ENCODE measurements around the gene TNN.

TNN gene

GRCh38 chr1:175078629-175079028, 11.0 kb downstream of the TNN start:
- H3K27me3 ChIP-seq = no peaks in the 10 kb centered on the region
- H3K4me3 ChIP-seq (ENCODE audit: low read depth in 1 of 2, low read length in 1 of 2) = no peak overlapping the region
- no peak for TF ChIP-seq CTCF (IDR thresholded peaks at IDR 0.05)
- no peak overlapping the region for H3K27ac ChIP-seq
- H3K36me3 ChIP-seq = no peaks in the 10 kb centered on the region
- H3K9me3 ChIP-seq = no peaks in the 10 kb centered on the region
- H3K4me1 ChIP-seq (ENCODE audit: control insufficient read depth in 1 of 2, insufficient read depth in 1 of 2, low read depth in 1 of 2, low read length in 1 of 2) = no peaks in the 10 kb centered on the region

- Histone ChIP-seq H3K27ac (no peak overlapping the region), H3K4me3 (ENCODE audit: low read depth in 1 of 2, low read length in 1 of 2) (no peak overlapping the region), H3K36me3 (no peaks in the 10 kb centered on the region), H3K4me1 (ENCODE audit: control insufficient read depth in 1 of 2, insufficient read depth in 1 of 2, low read depth in 1 of 2, low read length in 1 of 2) (no peaks in the 10 kb centered on the region), H3K9me3 (no peaks in the 10 kb centered on the region), H3K27me3 (no peaks in the 10 kb centered on the region)
- no peak for TF ChIP-seq CTCF (IDR thresholded peaks at IDR 0.05)
These were observed 11.7 kb downstream of the TNN start for GRCh38 chr1:175079338-175079737.

GRCh38 chr1:175080030-175080429, 12.4 kb downstream of the TNN start:
- Histone ChIP-seq H3K27ac (no peak overlapping the region), H3K36me3 (no peaks in the 10 kb centered on the region), H3K27me3 (no peaks in the 10 kb centered on the region), H3K4me3 (ENCODE audit: low read depth in 1 of 2, low read length in 1 of 2) (no peak overlapping the region), H3K9me3 (no peaks in the 10 kb centered on the region), H3K4me1 (ENCODE audit: control insufficient read depth in 1 of 2, insufficient read depth in 1 of 2, low read depth in 1 of 2, low read length in 1 of 2) (no peaks in the 10 kb centered on the region)
- no peak for TF ChIP-seq CTCF (IDR thresholded peaks at IDR 0.05)

GRCh38 chr1:175081983-175082382, 14.3 kb downstream of the TNN start:
- Histone ChIP-seq H3K9me3 (no peaks in the 10 kb centered on the region), H3K27ac (no peak overlapping the region), H3K27me3 (no peaks in the 10 kb centered on the region), H3K4me1 (ENCODE audit: control insufficient read depth in 1 of 2, insufficient read depth in 1 of 2, low read depth in 1 of 2, low read length in 1 of 2) (no peaks in the 10 kb centered on the region), H3K36me3 (no peaks in the 10 kb centered on the region), H3K4me3 (ENCODE audit: low read depth in 1 of 2, low read length in 1 of 2) (no peak overlapping the region)
- no peak for TF ChIP-seq CTCF (IDR thresholded peaks at IDR 0.05)

GRCh38 chr1:175088525-175088951, 20.9 kb downstream of the TNN start:
- Histone ChIP-seq H3K9me3 (no peaks in the 10 kb centered on the region), H3K27ac (no peak overlapping the region), H3K4me3 (ENCODE audit: low read depth in 1 of 2, low read length in 1 of 2) (no peak overlapping the region), H3K27me3 (no peaks in the 10 kb centered on the region), H3K4me1 (ENCODE audit: control insufficient read depth in 1 of 2, insufficient read depth in 1 of 2, low read depth in 1 of 2, low read length in 1 of 2) (no peaks in the 10 kb centered on the region), H3K36me3 (no peaks in the 10 kb centered on the region)
- no peak for TF ChIP-seq CTCF (IDR thresholded peaks at IDR 0.05)

- no peak for TF ChIP-seq CTCF (IDR thresholded peaks at IDR 0.05)
- Histone ChIP-seq H3K36me3 (no peaks in the 10 kb centered on the region), H3K9me3 (no peaks in the 10 kb centered on the region), H3K27me3 (no peaks in the 10 kb centered on the region), H3K4me1 (ENCODE audit: control insufficient read depth in 1 of 2, insufficient read depth in 1 of 2, low read depth in 1 of 2, low read length in 1 of 2) (no peaks in the 10 kb centered on the region), H3K4me3 (ENCODE audit: low read depth in 1 of 2, low read length in 1 of 2) (no peak overlapping the region), H3K27ac (no peak overlapping the region)
These were observed 21.6 kb downstream of the TNN start for GRCh38 chr1:175089136-175089718.
